WI38 (cell line): ENCODE data around the gene GALNT5.

Experiments
- H3K4me3 ChIP-seq: 2 replicates; pipeline ENCODE4 v1.5.1; 2011; ENCODE audit warnings: low read depth, mild to moderate bottlenecking, control low read depth, low read length
- TF ChIP-seq, protein P1 (sequence below): IDR thresholded peaks from 2 replicates; pipeline ENCODE4 v1.5.1; 2012; ENCODE audit warnings: low read depth, mild to moderate bottlenecking, control low read depth, low read length

GALNT5 gene

DNA sequence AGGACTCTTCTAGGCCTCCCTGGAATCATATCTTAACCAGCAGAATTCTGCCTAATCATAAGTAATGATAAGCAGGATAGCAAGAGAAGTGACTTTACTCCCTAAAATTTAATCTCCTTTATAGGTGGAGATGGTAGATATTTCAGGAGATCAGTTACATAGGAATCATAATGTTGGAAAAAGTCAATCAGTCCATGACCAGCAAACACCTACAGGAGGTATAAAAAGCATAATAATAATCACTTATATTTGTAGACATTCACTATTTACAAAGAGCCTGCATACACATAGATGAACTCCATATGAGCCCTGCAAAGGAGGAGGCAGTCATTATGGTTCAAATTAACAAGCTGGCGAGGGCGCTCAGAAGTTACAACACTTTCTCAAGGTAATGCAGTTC lies 2.5 kb downstream of the GALNT5 start:
- peak overlapping the region; percentile 91 for H3K4me3 ChIP-seq
- TF ChIP-seq, protein P1, sequence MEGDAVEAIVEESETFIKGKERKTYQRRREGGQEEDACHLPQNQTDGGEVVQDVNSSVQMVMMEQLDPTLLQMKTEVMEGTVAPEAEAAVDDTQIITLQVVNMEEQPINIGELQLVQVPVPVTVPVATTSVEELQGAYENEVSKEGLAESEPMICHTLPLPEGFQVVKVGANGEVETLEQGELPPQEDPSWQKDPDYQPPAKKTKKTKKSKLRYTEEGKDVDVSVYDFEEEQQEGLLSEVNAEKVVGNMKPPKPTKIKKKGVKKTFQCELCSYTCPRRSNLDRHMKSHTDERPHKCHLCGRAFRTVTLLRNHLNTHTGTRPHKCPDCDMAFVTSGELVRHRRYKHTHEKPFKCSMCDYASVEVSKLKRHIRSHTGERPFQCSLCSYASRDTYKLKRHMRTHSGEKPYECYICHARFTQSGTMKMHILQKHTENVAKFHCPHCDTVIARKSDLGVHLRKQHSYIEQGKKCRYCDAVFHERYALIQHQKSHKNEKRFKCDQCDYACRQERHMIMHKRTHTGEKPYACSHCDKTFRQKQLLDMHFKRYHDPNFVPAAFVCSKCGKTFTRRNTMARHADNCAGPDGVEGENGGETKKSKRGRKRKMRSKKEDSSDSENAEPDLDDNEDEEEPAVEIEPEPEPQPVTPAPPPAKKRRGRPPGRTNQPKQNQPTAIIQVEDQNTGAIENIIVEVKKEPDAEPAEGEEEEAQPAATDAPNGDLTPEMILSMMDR: no peak

DNA sequence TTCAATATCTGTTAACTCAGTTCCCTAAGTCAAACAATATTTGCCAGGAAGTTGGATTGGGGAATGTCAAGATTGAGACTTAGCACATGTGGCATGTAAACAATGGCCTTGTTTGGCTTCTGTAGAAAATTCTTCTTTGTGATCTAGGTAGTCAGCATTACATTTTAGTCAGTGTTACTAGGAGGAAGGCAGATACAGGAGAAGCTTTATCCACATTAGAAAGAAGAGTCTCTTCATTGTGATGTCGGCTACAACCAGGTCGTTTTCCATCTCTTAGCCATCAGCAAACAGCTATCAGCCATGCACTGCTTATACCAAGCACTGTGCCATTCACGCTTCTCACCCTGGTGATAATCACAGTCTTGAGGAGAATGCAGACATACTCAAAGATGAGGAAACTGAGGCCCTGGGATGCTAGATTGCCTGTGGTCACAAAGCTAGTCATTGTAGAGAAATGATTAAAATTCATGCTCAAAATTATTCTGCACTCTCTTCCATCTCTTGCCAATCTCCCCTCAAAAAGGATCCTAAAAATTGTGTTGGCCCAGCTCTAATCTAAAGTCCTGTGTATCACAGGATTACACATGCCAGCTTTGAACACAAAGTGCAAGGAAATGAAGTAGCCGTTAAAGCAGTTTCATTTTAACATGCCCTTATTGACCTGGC lies 3.2 kb downstream of the GALNT5 start:
- peak overlapping the region; percentile 91 for H3K4me3 ChIP-seq
- TF ChIP-seq, protein P1: no peak

DNA sequence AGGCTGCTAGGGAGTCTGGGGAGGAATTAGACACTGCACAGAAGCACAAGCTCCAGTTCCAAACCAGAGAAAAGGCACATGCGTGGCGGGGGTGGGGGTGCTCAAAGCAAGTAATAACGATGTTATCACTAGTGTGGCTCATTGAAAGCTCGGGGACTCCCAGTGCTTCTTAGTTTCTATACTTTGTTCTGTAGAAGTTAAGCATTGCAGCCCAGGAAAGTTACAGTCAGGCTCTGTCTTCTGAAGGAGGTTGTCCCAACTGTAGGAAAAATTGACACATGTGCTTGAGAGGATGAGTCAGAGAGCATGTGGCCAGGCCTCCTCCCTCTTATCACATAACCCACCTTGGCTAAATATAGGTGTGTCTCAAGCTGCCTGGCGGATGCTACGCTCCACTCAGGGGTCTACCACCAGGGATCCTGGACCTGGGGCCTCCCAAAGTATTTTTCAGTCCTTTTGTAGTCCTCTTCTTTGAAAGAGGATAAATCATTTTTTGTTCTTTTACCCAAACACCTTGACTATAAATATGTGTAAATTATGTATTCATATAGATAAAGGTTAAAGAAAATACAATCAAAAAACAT lies 3.8 kb downstream of the GALNT5 start:
- H3K4me3 ChIP-seq: peak overlapping the region; percentile 91
- TF ChIP-seq, protein P1: no peak

DNA sequence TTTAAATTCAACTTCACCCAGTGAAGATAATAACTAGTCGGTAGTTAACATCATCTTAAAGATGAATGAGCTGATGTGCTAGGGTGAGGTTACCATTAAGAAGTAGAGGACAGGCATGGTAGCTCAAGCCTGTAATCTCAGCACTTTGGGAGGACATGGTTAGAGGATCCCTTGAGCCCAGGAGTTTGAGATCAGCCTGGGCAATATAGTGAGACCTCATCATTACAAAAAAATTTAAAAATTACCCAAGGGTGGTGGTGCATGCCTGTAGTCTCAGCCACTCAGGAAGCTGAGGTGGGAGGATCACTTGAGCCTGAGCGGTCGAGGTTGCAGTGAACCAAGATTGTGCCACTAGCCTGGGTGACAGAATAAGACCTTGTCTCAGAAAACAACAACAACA lies 4.7 kb downstream of the GALNT5 start:
- peak overlapping the region; percentile 91 for H3K4me3 ChIP-seq
- TF ChIP-seq, protein P1: no peak

DNA sequence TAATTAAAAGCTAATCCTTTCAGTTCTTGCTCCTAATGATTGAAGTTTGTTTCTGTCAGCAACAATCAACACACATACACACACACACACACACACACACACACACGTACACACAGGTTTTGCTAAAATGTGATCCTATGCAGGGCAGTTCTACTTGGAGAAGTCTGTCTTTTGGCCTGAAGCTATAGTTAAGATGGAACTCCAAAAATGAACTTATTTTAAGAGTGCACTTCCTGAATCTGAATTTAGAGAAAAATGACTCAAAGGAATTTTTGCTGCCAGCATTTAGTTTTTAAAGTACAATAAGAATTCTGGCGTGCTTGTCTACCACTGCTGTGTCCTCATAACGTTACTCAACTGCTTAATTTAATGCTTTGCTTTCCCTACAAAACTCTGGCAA lies 6.6 kb downstream of the GALNT5 start:
- H3K4me3 ChIP-seq: peak overlapping the region; percentile 42
- TF ChIP-seq, protein P1: no peak

DNA sequence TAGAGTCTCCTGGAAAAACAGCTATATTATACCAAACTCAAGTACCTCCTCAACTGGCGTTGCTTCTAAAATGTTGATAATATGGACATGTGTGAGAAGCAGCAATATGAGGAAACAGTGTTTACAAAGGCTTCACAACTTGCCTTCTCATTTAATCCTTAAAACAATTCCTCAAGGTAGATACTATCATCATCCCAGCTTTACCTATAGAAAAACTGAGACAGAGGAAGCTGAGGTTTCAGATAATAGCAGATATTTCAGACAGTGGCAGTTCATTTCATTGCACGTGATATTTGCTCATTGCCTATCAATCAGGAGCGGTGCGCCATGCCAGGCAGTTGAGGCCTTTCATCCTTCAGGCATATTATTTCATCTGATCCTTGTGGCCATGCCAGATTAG lies 8.3 kb downstream of the GALNT5 start:
- TF ChIP-seq, protein P1: no peak
- no peak overlapping the region for H3K4me3 ChIP-seq

DNA sequence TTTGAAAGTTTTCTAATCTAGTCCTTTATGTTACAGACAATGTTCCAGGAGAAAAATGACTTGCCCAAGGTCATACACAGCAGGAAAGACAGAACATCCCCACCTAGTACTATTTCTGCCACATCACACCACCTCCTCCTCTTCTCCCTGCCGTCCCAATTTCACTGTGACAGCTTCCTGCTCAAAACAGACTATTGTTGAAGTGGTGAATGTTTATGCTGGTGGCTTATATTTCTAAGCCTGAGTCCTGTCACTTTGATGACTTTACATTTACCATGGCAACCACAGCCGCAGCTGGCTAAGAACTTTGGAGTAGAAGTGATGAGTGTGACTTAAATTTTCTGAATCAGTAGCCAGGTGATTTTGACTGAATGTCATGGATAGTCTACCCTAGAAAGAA lies 10.0 kb downstream of the GALNT5 start:
- TF ChIP-seq, protein P1: no peak
- H3K4me3 ChIP-seq: no peak overlapping the region
